Transverse colon (tissue), 4 donors: Measurements from ENCODE around the gene KIAA1614. TPM values are rescaled to one million over a fixed set of nuclear protein-coding genes. Genes with fewer than 3 reads are reported as not detected.

Source experiments
- DNase-seq: peaks from one replicate; pipeline ENCODE4 v3.0.0-alpha.2; 2019
- H3K27ac ChIP-seq, 4 donors: fragments of 200-600 bp; sonication (generic); 2 replicates each; pipeline ENCODE4 v1.5.1; 2016 to 2018; ENCODE audit warnings: inconsistent platforms in 4 of 4
- H3K27me3 ChIP-seq: fragments of 200-600 bp; sonication (generic); 2 replicates; pipeline ENCODE4 v1.5.1; 2017; ENCODE audit warnings: inconsistent platforms
- H3K36me3 ChIP-seq, 4 donors: fragments of 200-600 bp; sonication (generic); 2 replicates each; pipeline ENCODE4 v1.5.1; 2017 to 2019; ENCODE audit warnings: inconsistent platforms in 4 of 4
- H3K4me1 ChIP-seq, 4 donors: fragments of 200-600 bp; sonication (generic); 2 replicates each; pipeline ENCODE4 v1.5.1; 2017 to 2020; ENCODE audit warnings: inconsistent platforms in 4 of 4
- H3K4me3 ChIP-seq, 4 donors: fragments of 200-600 bp; sonication (generic); 1 replicate in 1 of 4; 2 replicates in 3 of 4; pipeline versions ENCODE4 v1.5.1 to v1.6.1; 2017 to 2019; ENCODE audit warnings: inconsistent platforms in 4 of 4
- H3K9me3 ChIP-seq, 2 donors: fragments of 200-600 bp; sonication (generic); 2 replicates each; pipeline ENCODE4 v1.5.1; 2017 to 2019; ENCODE audit warnings: inconsistent platforms in 2 of 2
- CTCF ChIP-seq, 5 experiments: fragments of 200-600 bp in 3 of 5; fragments of 450-650 bp in 2 of 5; sonication (generic) in 3 of 5; IDR thresholded peaks; 1 replicate in 2 of 5; 2 replicates in 3 of 5; pipeline ENCODE4 v1.5.1; 2016 to 2017; ENCODE audit warnings: antibody characterized with exemption in 5 of 5, inconsistent platforms in 3 of 5, mild to moderate bottlenecking in 2 of 5, moderate library complexity in 1 of 5
- EP300 ChIP-seq: sonication (generic); formaldehyde crosslinking; IDR thresholded peaks from one replicate; pipeline ENCODE4 v1.6.1; 2017; ENCODE audit warnings: antibody characterized with exemption, low read depth
- POLR2A ChIP-seq: fragments of 450-650 bp; IDR thresholded peaks from one replicate; pipeline ENCODE4 v1.6.1; 2016; ENCODE audit warnings: antibody characterized with exemption, mild to moderate bottlenecking, moderate library complexity
- POLR2AphosphoS5 ChIP-seq, 3 donors: sonication (generic); formaldehyde crosslinking; IDR thresholded peaks; one replicate each; pipeline ENCODE4 v1.6.1; 2016; ENCODE audit warnings: antibody characterized with exemption in 3 of 3
- WGBS, 2 donors: methylation state at CpG; one replicate each; pipeline ENCODE4 v1.1.5; 2018; ENCODE audit warnings: low coverage in 1 of 2; 5-methylcytosine and 5-hydroxymethylcytosine counted together
- in situ Hi-C, 4 donors: fragments of 200-750 bp; cut with MboI; loops; one replicate each; pipeline versions ENCODE4 v1.15.0 to v1.15.1; 2017; ENCODE audit warnings: low sequenced_read_pairs in 3 of 4, low pct_ligation_motif_present in 1 of 4, low pct_unique_long_range_greater_than_20kb in 1 of 4
- intact Hi-C: fragments of 100-400 bp; cut with DNase I; formaldehyde crosslinking; loops from one replicate; pipeline ENCODE4 v1.15.1; 2023; ENCODE audit warnings: low total_unique reads
- total RNA-seq, 4 donors: library from RNA; depleted of rRNA; stranded (reverse); fragments of >200 nt; gene quantifications; one replicate each; pipeline ENCODE4 v1.1.0, GENCODE V29; 2016

Gene KIAA1614
- total RNA-seq, 4 donors from 2014 or later: 2.3 to 9.4 (median 2.8) TPM

- 88 to 97% methylated on average over 3 of the region's 3 CpGs for WGBS, 2 donors
- Histone ChIP-seq H3K27ac (no peak overlapping the region), H3K9me3 (no peaks in the 10 kb centered on the region), H3K36me3 (peaks cover 0 to 10% (median 2%) of the 10 kb centered on the region in 4 donors), H3K4me3 (no peak overlapping the region), H3K4me1 (no peaks in the 10 kb centered on the region), H3K27me3 (no peaks in the 10 kb centered on the region)
- intact Hi-C loops: loop anchor here (10.0 kb wide), 1 partner anchor 280 kb away; no protein-coding TSS in a partner anchor
- TF ChIP-seq POLR2AphosphoS5 (IDR thresholded peaks at IDR 0.05) (no peak), CTCF (IDR thresholded peaks at IDR 0.05) (no peak), EP300 (no peak), POLR2A (no peak)
- DNase-seq: no peak
- in situ Hi-C loops: loop anchor here (10.0 to 25.0 kb wide), 2 partner anchors 278 to 280 kb away; no protein-coding TSS in a partner anchor
Observed at GRCh38 chr1:180884588-180885300, 28.0 kb upstream of the KIAA1614 start.

- H3K4me1 ChIP-seq: no peaks in the 10 kb centered on the region
- no peak for TF ChIP-seq POLR2AphosphoS5 (IDR thresholded peaks at IDR 0.05)
- no peak for TF ChIP-seq CTCF (IDR thresholded peaks at IDR 0.05)
- TF ChIP-seq EP300: no peak
- no peak for TF ChIP-seq POLR2A
- no peak for DNase-seq
- intact Hi-C loops (loop anchor here (10.0 kb wide), 1 partner anchor 278 kb away; no protein-coding TSS in a partner anchor), in situ Hi-C loops (loop anchor here (10.0 to 25.0 kb wide), 2 partner anchors 276 to 278 kb away; no protein-coding TSS in a partner anchor)
- peaks cover 0 to 10% (median 2%) of the 10 kb centered on the region in 4 donors for H3K36me3 ChIP-seq
- no peak overlapping the region for H3K27ac ChIP-seq
- no peaks in the 10 kb centered on the region for H3K27me3 ChIP-seq
- WGBS, 2 donors: 85 to 90% methylated on average over 2 of the region's 2 CpGs
- no peaks in the 10 kb centered on the region for H3K9me3 ChIP-seq
- no peak overlapping the region for H3K4me3 ChIP-seq
Observed at GRCh38 chr1:180886338-180886737, 26.4 kb upstream of the KIAA1614 start.

- in situ Hi-C loops (loop anchor here (10.0 to 25.0 kb wide), 2 partner anchors 274 to 277 kb away; no protein-coding TSS in a partner anchor), intact Hi-C loops (loop anchor here (10.0 kb wide), 1 partner anchor 277 kb away; no protein-coding TSS in a partner anchor)
- no peaks in the 10 kb centered on the region for H3K4me1 ChIP-seq
- no peak overlapping the region for H3K4me3 ChIP-seq
- no peak overlapping the region for H3K27ac ChIP-seq
- no peak for TF ChIP-seq POLR2A
- no peak for TF ChIP-seq CTCF (IDR thresholded peaks at IDR 0.05)
- no peak for TF ChIP-seq POLR2AphosphoS5 (IDR thresholded peaks at IDR 0.05)
- TF ChIP-seq EP300: no peak
- WGBS, 2 donors: 94 to 98% methylated on average over 7 of the region's 7 CpGs
- no peaks in the 10 kb centered on the region for H3K27me3 ChIP-seq
- no peaks in the 10 kb centered on the region for H3K9me3 ChIP-seq
- H3K36me3 ChIP-seq: peaks cover 0 to 10% (median 2%) of the 10 kb centered on the region in 4 donors
- no peak for DNase-seq
Observed at GRCh38 chr1:180887841-180888240, 24.9 kb upstream of the KIAA1614 start.

GRCh38 chr1:180888870-180889269 is 23.8 kb upstream of the KIAA1614 start:
- 45 to 67% methylated on average over 1 of the region's 1 CpG for WGBS, 2 donors
- no peak overlapping the region for H3K27ac ChIP-seq
- H3K36me3 ChIP-seq: peaks cover 0 to 10% (median 0%) of the 10 kb centered on the region in 4 donors
- H3K4me3 ChIP-seq: no peak overlapping the region
- no peaks in the 10 kb centered on the region for H3K4me1 ChIP-seq
- H3K27me3 ChIP-seq: no peaks in the 10 kb centered on the region
- no peaks in the 10 kb centered on the region for H3K9me3 ChIP-seq
- TF ChIP-seq CTCF (IDR thresholded peaks at IDR 0.05) (no peak), POLR2A (no peak), EP300 (no peak), POLR2AphosphoS5 (IDR thresholded peaks at IDR 0.05) (no peak)
- in situ Hi-C loops: loop anchor here (10.0 to 25.0 kb wide), 2 partner anchors 273 to 276 kb away; no protein-coding TSS in a partner anchor
- intact Hi-C loops: loop anchor here (10.0 kb wide), 1 partner anchor 276 kb away; no protein-coding TSS in a partner anchor
- DNase-seq: no peak
